SU-DHL-6 (cell line): ENCODE measurements around the gene COL23A1.

Source experiments
- H2AFZ ChIP-seq: fragments of 200-600 bp; sonication (generic); 2 replicates; pipeline ENCODE4 v1.6.1; 2014; ENCODE audit warnings: low read depth, mild to moderate bottlenecking, moderate library complexity, mixed read lengths, antibody characterized with exemption, low read length; ENCODE audit not compliant: severe bottlenecking
- H3F3A ChIP-seq: fragments of 200-600 bp; shearing (Covaris generic); 2 replicates; pipeline ENCODE4 v1.6.0; 2016; ENCODE audit warnings: antibody characterized with exemption, mild to moderate bottlenecking; ENCODE audit not compliant: insufficient read depth
- H3K27ac ChIP-seq: fragments of 200-600 bp; sonication (generic); 2 replicates; pipeline ENCODE4 v1.5.1; 2016; ENCODE audit warnings: low read depth, mild to moderate bottlenecking, low read length, moderate library complexity, mixed read lengths
- H3K27me3 ChIP-seq: fragments of 200-600 bp; sonication (generic), shearing (Covaris generic); 2 replicates; pipeline ENCODE4 v1.6.0; 2014; ENCODE audit warnings: mild to moderate bottlenecking, low read length
- H3K36me3 ChIP-seq: fragments of 200-600 bp; sonication (generic); 2 replicates; pipeline ENCODE4 v1.6.1; 2014; ENCODE audit warnings: mild to moderate bottlenecking, low read length, mixed read lengths
- H3K4me2 ChIP-seq: fragments of 300-600, 200-600 bp; shearing (Covaris generic), sonication (generic); 2 replicates; pipeline ENCODE4 v1.6.0; 2014; ENCODE audit warnings: low read length, low read depth, mild to moderate bottlenecking; ENCODE audit not compliant: poor library complexity, severe bottlenecking
- H3K4me3 ChIP-seq: fragments of 200-600 bp; sonication (generic); 2 replicates; pipeline ENCODE4 v1.5.1; 2014; ENCODE audit warnings: antibody characterized with exemption, low read length, mild to moderate bottlenecking, mixed read lengths; ENCODE audit not compliant: insufficient read depth, poor library complexity, severe bottlenecking
- H3K79me2 ChIP-seq: fragments of 200-600 bp; sonication (generic); 2 replicates; pipeline ENCODE4 v1.6.1; 2014; ENCODE audit warnings: mild to moderate bottlenecking, low read length, moderate library complexity; ENCODE audit not compliant: insufficient read depth
- H3K9ac ChIP-seq: fragments of 200-600 bp; sonication (generic); 2 replicates; pipeline ENCODE4 v1.7.0; 2014; ENCODE audit warnings: mild to moderate bottlenecking, low read length
- H3K9me2 ChIP-seq: fragments of 200-600 bp; sonication (generic); replicated peaks from 2 replicates; pipeline ENCODE4 v1.6.1; 2014; ENCODE audit warnings: low read length; ENCODE audit not compliant: insufficient read depth
- H3K9me3 ChIP-seq: fragments of 200-600 bp; sonication (generic); 2 replicates; pipeline ENCODE4 v1.6.1; 2014; ENCODE audit warnings: low read length, mixed read lengths; ENCODE audit not compliant: insufficient read depth
- H4K20me1 ChIP-seq: fragments of 200-600 bp; sonication (generic); 2 replicates; pipeline ENCODE4 v1.6.1; 2014; ENCODE audit warnings: low read depth, mild to moderate bottlenecking, antibody characterized with exemption, low read length, moderate library complexity, mixed read lengths
- EZH2phosphoT487 ChIP-seq: fragments of 200-600 bp; sonication (generic), shearing (Covaris generic); conservative IDR thresholded peaks from 2 replicates; pipeline ENCODE4 v1.6.1; 2018; ENCODE audit warnings: mild to moderate bottlenecking, antibody characterized with exemption, low read length, moderate library complexity, mixed read lengths
- TF ChIP-seq, protein P1 (sequence below): fragments of 200-600 bp; sonication (generic); IDR thresholded peaks from one replicate; pipeline ENCODE4 v1.5.1; 2017; ENCODE audit warnings: antibody characterized with exemption, mild to moderate bottlenecking, low read length, moderate library complexity; ENCODE audit not compliant: insufficient read depth, poor library complexity, severe bottlenecking

Gene COL23A1

DNA sequence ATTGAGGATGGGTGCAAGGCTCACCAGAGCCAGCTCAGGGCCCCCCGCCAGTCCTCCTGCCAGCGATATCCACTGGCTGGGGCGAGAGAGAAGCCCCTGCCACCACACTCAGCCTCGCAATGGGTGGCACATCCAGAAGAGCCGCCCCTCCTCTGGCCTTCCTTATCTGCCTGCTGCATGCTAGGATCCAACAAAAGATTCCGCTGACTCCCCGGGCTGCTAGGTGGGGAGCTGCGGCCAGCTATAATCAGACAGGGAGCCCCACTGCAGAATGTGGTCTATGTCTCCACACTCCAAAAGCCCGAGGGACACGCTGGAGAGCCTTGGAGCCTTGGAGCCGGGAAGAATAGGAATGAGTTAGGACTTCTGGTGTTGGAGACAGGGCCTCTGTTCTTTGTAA, 32.8 kb downstream of the COL23A1 start:
- no peaks in the 10 kb centered on the region for H3K27me3 ChIP-seq
- H3K36me3 ChIP-seq, result no peaks in the 10 kb centered on the region
- no peaks in the 10 kb centered on the region for H3F3A ChIP-seq
- no peaks in the 10 kb centered on the region for H3K9me2 ChIP-seq
- no peaks in the 10 kb centered on the region for H4K20me1 ChIP-seq
- H3K4me2 ChIP-seq, result no peak overlapping the region
- H3K4me3 ChIP-seq, result no peak overlapping the region
- no peak overlapping the region for H3K9ac ChIP-seq
- H3K9me3 ChIP-seq, result no peaks in the 10 kb centered on the region
- TF ChIP-seq, protein P1, sequence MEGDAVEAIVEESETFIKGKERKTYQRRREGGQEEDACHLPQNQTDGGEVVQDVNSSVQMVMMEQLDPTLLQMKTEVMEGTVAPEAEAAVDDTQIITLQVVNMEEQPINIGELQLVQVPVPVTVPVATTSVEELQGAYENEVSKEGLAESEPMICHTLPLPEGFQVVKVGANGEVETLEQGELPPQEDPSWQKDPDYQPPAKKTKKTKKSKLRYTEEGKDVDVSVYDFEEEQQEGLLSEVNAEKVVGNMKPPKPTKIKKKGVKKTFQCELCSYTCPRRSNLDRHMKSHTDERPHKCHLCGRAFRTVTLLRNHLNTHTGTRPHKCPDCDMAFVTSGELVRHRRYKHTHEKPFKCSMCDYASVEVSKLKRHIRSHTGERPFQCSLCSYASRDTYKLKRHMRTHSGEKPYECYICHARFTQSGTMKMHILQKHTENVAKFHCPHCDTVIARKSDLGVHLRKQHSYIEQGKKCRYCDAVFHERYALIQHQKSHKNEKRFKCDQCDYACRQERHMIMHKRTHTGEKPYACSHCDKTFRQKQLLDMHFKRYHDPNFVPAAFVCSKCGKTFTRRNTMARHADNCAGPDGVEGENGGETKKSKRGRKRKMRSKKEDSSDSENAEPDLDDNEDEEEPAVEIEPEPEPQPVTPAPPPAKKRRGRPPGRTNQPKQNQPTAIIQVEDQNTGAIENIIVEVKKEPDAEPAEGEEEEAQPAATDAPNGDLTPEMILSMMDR, result no peak
- TF ChIP-seq EZH2phosphoT487, result no peak
- no peak overlapping the region for H2AFZ ChIP-seq
- H3K79me2 ChIP-seq, result no peaks in the 10 kb centered on the region
- no peak overlapping the region for H3K27ac ChIP-seq

DNA sequence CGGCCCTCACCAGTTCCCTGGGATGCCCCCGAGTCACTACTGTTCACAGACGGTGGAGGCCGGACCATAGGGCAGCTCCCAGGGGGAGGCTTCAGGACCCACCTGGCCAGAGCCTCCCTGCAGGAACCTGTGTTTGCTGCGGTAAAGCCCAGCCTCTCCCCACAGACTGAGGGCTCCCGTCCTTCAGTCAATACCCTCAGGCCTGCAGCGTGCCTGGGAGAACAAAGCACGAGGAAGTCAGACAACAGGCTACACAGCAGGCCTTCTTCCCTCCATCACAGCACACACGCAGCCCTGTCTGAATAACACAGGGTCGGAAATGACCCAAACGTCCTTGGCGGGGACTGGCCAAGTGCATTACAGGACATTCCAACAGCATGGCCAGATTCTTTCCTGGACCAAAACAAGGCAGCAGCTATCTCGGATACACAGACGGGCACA, 34.4 kb downstream of the COL23A1 start:
- no peak overlapping the region for H3K27ac ChIP-seq
- no peaks in the 10 kb centered on the region for H4K20me1 ChIP-seq
- no peaks in the 10 kb centered on the region for H3K9me3 ChIP-seq
- H3K36me3 ChIP-seq, result no peaks in the 10 kb centered on the region
- no peak overlapping the region for H3K4me3 ChIP-seq
- no peak overlapping the region for H2AFZ ChIP-seq
- H3K9ac ChIP-seq, result no peak overlapping the region
- no peaks in the 10 kb centered on the region for H3K27me3 ChIP-seq
- no peak for TF ChIP-seq EZH2phosphoT487
- H3K4me2 ChIP-seq, result no peak overlapping the region
- H3F3A ChIP-seq, result no peaks in the 10 kb centered on the region
- no peaks in the 10 kb centered on the region for H3K79me2 ChIP-seq
- no peaks in the 10 kb centered on the region for H3K9me2 ChIP-seq

GRCh38 chr5:178555005-178555404, 35.2 kb downstream of the COL23A1 start:
- Histone ChIP-seq H3K9ac (no peak overlapping the region), H4K20me1 (no peaks in the 10 kb centered on the region), H3K79me2 (no peaks in the 10 kb centered on the region), H3F3A (no peaks in the 10 kb centered on the region), H3K36me3 (no peaks in the 10 kb centered on the region), H3K4me2 (no peak overlapping the region), H3K27me3 (no peaks in the 10 kb centered on the region), H3K4me3 (no peak overlapping the region), H2AFZ (no peak overlapping the region), H3K9me3 (no peaks in the 10 kb centered on the region), H3K9me2 (no peaks in the 10 kb centered on the region), H3K27ac (no peak overlapping the region)
- no peak for TF ChIP-seq EZH2phosphoT487
- TF ChIP-seq, protein P1, result no peak

DNA sequence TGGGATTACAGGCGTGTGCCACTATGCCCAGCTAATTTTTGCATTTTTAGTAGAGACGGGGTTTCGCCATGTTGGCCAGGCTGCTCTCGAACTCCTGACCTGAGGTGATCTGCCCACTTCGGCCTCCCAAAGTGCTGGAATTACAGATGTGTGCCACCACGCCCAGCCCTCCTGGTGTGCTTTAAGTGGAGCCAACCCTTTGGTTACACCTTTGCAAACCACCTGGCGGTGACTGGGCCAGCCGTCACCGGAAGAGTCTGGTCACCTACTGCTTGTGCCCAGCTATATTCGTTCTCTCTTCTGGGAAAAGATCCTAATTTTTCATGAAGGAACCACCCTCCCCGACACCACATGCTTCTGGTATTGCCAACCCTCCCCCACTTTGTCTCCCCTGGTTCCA, 35.9 kb downstream of the COL23A1 start:
- TF ChIP-seq, protein P1, result no peak

More for the DNA sequence above, 35.9 kb downstream of the COL23A1 start:
- no peaks in the 10 kb centered on the region for H3K36me3 ChIP-seq
- H3K79me2 ChIP-seq, result no peaks in the 10 kb centered on the region
- H3K4me2 ChIP-seq, result no peak overlapping the region
- H3F3A ChIP-seq, result no peaks in the 10 kb centered on the region
- no peak overlapping the region for H2AFZ ChIP-seq
- H3K9me3 ChIP-seq, result no peaks in the 10 kb centered on the region
- H3K9ac ChIP-seq, result no peak overlapping the region
- no peaks in the 10 kb centered on the region for H3K9me2 ChIP-seq
- H4K20me1 ChIP-seq, result no peaks in the 10 kb centered on the region
- H3K4me3 ChIP-seq, result no peak overlapping the region
- no peaks in the 10 kb centered on the region for H3K27me3 ChIP-seq
- no peak overlapping the region for H3K27ac ChIP-seq
